Neuronal stem cell (in vitro differentiated cells): ENCODE results near the gene MED7.

Experiments used
- DNase-seq: peaks from one replicate; pipeline ENCODE4 v3.0.0-alpha.2; 2013; ENCODE audit warnings: low spot score
- H2AFZ ChIP-seq: one replicate; pipeline ENCODE4 v1.6.1; 2013; ENCODE audit warnings: mild to moderate bottlenecking, low read length, inconsistent platforms
- H2AK5ac ChIP-seq: 2 replicates; pipeline ENCODE4 v1.6.1; 2013; ENCODE audit warnings: low read depth, mild to moderate bottlenecking, inconsistent platforms, low read length, moderate library complexity, mixed read lengths
- H2BK120ac ChIP-seq: 2 replicates; pipeline ENCODE4 v1.6.1; 2013; ENCODE audit warnings: low read depth, mild to moderate bottlenecking, inconsistent platforms, low read length, moderate library complexity, mixed read lengths
- H2BK12ac ChIP-seq: one replicate; pipeline ENCODE4 v1.6.1; 2013; ENCODE audit warnings: low read length, inconsistent platforms
- H2BK15ac ChIP-seq: 2 replicates; pipeline ENCODE4 v1.6.1; 2013; ENCODE audit warnings: mild to moderate bottlenecking, low read length, inconsistent platforms, mixed read lengths
- H2BK5ac ChIP-seq: one replicate; pipeline ENCODE4 v1.6.1; 2013; ENCODE audit warnings: inconsistent platforms, mild to moderate bottlenecking, low read length, moderate library complexity
- H3K14ac ChIP-seq: one replicate; pipeline ENCODE4 v1.6.1; 2013; ENCODE audit warnings: low read length, inconsistent platforms
- H3K18ac ChIP-seq: 2 replicates; pipeline ENCODE4 v1.6.1; 2013; ENCODE audit warnings: low read length, inconsistent platforms
- H3K23ac ChIP-seq: 2 replicates; pipeline ENCODE4 v1.6.1; 2013; ENCODE audit warnings: low read depth, mild to moderate bottlenecking, mixed read lengths, low read length, inconsistent platforms; ENCODE audit not compliant: poor library complexity
- H3K27ac ChIP-seq: replicated peaks from 3 replicates; pipeline ENCODE4 v1.5.1; 2013; ENCODE audit warnings: low read length, inconsistent platforms
- H3K27me3 ChIP-seq, 3 experiments: 2 replicates each; pipeline ENCODE4 v1.6.1; 2013; ENCODE audit warnings: low read length in 3 of 3, mild to moderate bottlenecking in 2 of 3, inconsistent platforms in 1 of 3, low read depth in 1 of 3, mixed read lengths in 1 of 3, moderate library complexity in 1 of 3; ENCODE audit not compliant: control insufficient read depth in 3 of 3, insufficient read depth in 3 of 3
- H3K36me3 ChIP-seq, 2 donors: replicated peaks in 1 of 2; 2 replicates each; pipeline ENCODE4 v1.6.1; 2013; ENCODE audit warnings: low read length in 2 of 2; ENCODE audit not compliant: control insufficient read depth in 2 of 2, insufficient read depth in 2 of 2
- H3K4ac ChIP-seq: 2 replicates; pipeline ENCODE4 v1.6.1; 2013; ENCODE audit warnings: inconsistent platforms, mild to moderate bottlenecking, low read length, moderate library complexity
- H3K4me1 ChIP-seq, 2 donors: 1 replicate in 1 of 2; 2 replicates in 1 of 2; pipeline ENCODE4 v1.6.1; 2013; ENCODE audit warnings: low read length in 2 of 2, low read depth in 1 of 2; ENCODE audit not compliant: control insufficient read depth in 2 of 2, insufficient read depth in 1 of 2
- H3K4me2 ChIP-seq: one replicate; pipeline ENCODE4 v1.6.1; 2013; ENCODE audit warnings: mild to moderate bottlenecking, low read length, inconsistent platforms; ENCODE audit not compliant: insufficient read depth, poor library complexity, severe bottlenecking
- H3K4me3 ChIP-seq, 2 donors: 2 replicates each; pipeline ENCODE4 v1.5.1; 2013; ENCODE audit warnings: low read length in 2 of 2, mild to moderate bottlenecking in 2 of 2, inconsistent platforms in 1 of 2, moderate library complexity in 1 of 2
- H3K79me1 ChIP-seq: one replicate; pipeline ENCODE4 v1.6.1; 2013; ENCODE audit warnings: low read depth, mild to moderate bottlenecking, inconsistent platforms, low read length, moderate library complexity
- H3K9ac ChIP-seq: one replicate; pipeline ENCODE4 v1.6.1; 2013; ENCODE audit warnings: mild to moderate bottlenecking, low read depth, low read length, inconsistent platforms; ENCODE audit not compliant: poor library complexity
- H3K9me3 ChIP-seq, 2 donors: replicated peaks in 1 of 2; 2 replicates each; pipeline versions ENCODE3 to v1.6.1; 2013; ENCODE audit warnings: low read length in 2 of 2, mild to moderate bottlenecking in 2 of 2, inconsistent platforms in 1 of 2, low read depth in 1 of 2, mixed read lengths in 1 of 2, moderate library complexity in 1 of 2; ENCODE audit not compliant: control insufficient read depth in 2 of 2, insufficient read depth in 1 of 2
- H4K8ac ChIP-seq: one replicate; pipeline ENCODE4 v1.6.1; 2013; ENCODE audit warnings: low read depth, mild to moderate bottlenecking, inconsistent platforms, low read length, moderate library complexity
- H4K91ac ChIP-seq: one replicate; pipeline ENCODE4 v1.6.1; 2013; ENCODE audit warnings: low read length, low read depth, mild to moderate bottlenecking, inconsistent platforms; ENCODE audit not compliant: poor library complexity
- WGBS, 2 donors: extraction: QIAGEN DNeasy Blood & Tissue Kit; methylation state at CpG; one replicate each; pipeline ENCODE4 v1.1.7; 2013; ENCODE audit warnings: missing lambda C conversion rate in 2 of 2, mixed read lengths in 1 of 2; ENCODE audit not compliant: insufficient read length in 2 of 2, insufficient replicate concordance in 1 of 2; ENCODE audit errors: extremely low coverage in 2 of 2; 5-methylcytosine and 5-hydroxymethylcytosine counted together

The MED7 gene

GRCh38 chr5:157172403-157172802, 29.7 kb upstream of the MED7 start:
- Histone ChIP-seq H3K27ac (no peak overlapping the region), H2AK5ac (no peak overlapping the region)

GRCh38 chr5:157168286-157168685, 25.6 kb upstream of the MED7 start:
- WGBS, 2 donors: no CpG with 5 or more reads among the region's 5 CpGs

More at GRCh38 chr5:157172403-157172802, 29.7 kb upstream of the MED7 start:
- no CpG with 5 or more reads among the region's 2 CpGs for WGBS, 2 donors
- Histone ChIP-seq H3K18ac (no peak overlapping the region), H3K4ac (no peak overlapping the region), H2AFZ (peak overlapping the region; percentile 37), H3K9me3 (no peaks in the 10 kb centered on the region), H3K36me3 (no peaks in the 10 kb centered on the region), H3K23ac (no peak overlapping the region), H3K4me3 (no peak overlapping the region), H3K9ac (no peak overlapping the region), H2BK120ac (no peak overlapping the region), H4K91ac (no peak overlapping the region), H2BK12ac (no peak overlapping the region), H3K4me2 (no peak overlapping the region), H3K27me3 (peaks cover 0 to 7% (median 0%) of the 10 kb centered on the region in 3 experiments), H3K79me1 (no peaks in the 10 kb centered on the region), H4K8ac (no peak overlapping the region), H3K14ac (no peak overlapping the region), H2BK15ac (no peak overlapping the region), H3K4me1 (peaks cover 0 to 2% of the 10 kb centered on the region in 2 donors), H2BK5ac (no peak overlapping the region)
- no peak for DNase-seq

GRCh38 chr5:157167214-157167621, 24.6 kb upstream of the MED7 start:
- Histone ChIP-seq H4K8ac (no peak overlapping the region), H3K4ac (no peak overlapping the region), H4K91ac (no peak overlapping the region), H3K14ac (no peak overlapping the region), H3K36me3 (no peaks in the 10 kb centered on the region), H3K4me3 (no peak overlapping the region), H2AK5ac (no peak overlapping the region), H3K4me2 (no peak overlapping the region), H3K4me1 (peaks cover 0 to 1% of the 10 kb centered on the region in 2 donors), H2BK120ac (no peak overlapping the region), H3K9ac (no peak overlapping the region), H2AFZ (no peak overlapping the region), H3K27me3 (peaks cover 0 to 2% (median 0%) of the 10 kb centered on the region in 3 experiments), H2BK15ac (no peak overlapping the region), H3K79me1 (no peaks in the 10 kb centered on the region), H3K27ac (no peak overlapping the region), H3K18ac (no peak overlapping the region), H2BK12ac (no peak overlapping the region), H3K9me3 (no peaks in the 10 kb centered on the region), H2BK5ac (no peak overlapping the region), H3K23ac (no peak overlapping the region)
- DNase-seq: no peak
- no CpG with 5 or more reads among the region's 4 CpGs for WGBS, 2 donors

More at GRCh38 chr5:157168286-157168685, 25.6 kb upstream of the MED7 start:
- Histone ChIP-seq H3K23ac (no peak overlapping the region), H3K18ac (no peak overlapping the region), H2BK120ac (no peak overlapping the region), H3K9me3 (no peaks in the 10 kb centered on the region), H2BK15ac (no peak overlapping the region), H4K91ac (no peak overlapping the region), H3K4me1 (peaks cover 0 to 2% of the 10 kb centered on the region in 2 donors), H2AFZ (no peak overlapping the region), H3K9ac (no peak overlapping the region), H3K4ac (no peak overlapping the region), H3K27me3 (peaks cover 0 to 2% (median 0%) of the 10 kb centered on the region in 3 experiments), H2BK5ac (no peak overlapping the region), H4K8ac (no peak overlapping the region), H3K27ac (no peak overlapping the region), H3K36me3 (no peaks in the 10 kb centered on the region), H3K4me2 (no peak overlapping the region), H3K14ac (no peak overlapping the region), H3K79me1 (no peaks in the 10 kb centered on the region), H3K4me3 (no peak overlapping the region), H2AK5ac (no peak overlapping the region), H2BK12ac (no peak overlapping the region)
- DNase-seq: no peak

- no peak for DNase-seq
- Histone ChIP-seq H3K4ac (no peak within 1 kb of the TSS), H3K27me3 (peaks cover 0 to 2% (median 0%) of the 10 kb centered on the region in 3 experiments), H3K23ac (no peak within 1 kb of the TSS), H3K9ac (no peak within 1 kb of the TSS), H3K18ac (no peak within 1 kb of the TSS), H2AK5ac (no peak within 1 kb of the TSS), H3K4me3 (no peak within 1 kb of the TSS), H2AFZ (no peak within 1 kb of the TSS), H3K79me1 (no peaks in the 10 kb centered on the region), H2BK15ac (no peak within 1 kb of the TSS), H2BK120ac (no peak within 1 kb of the TSS), H4K91ac (no peak within 1 kb of the TSS), H3K4me1 (no peaks in the 10 kb centered on the region), H3K14ac (no peak within 1 kb of the TSS), H3K9me3 (no peaks in the 10 kb centered on the region), H2BK5ac (no peak within 1 kb of the TSS), H3K27ac (no peak within 1 kb of the TSS), H2BK12ac (no peak within 1 kb of the TSS), H3K36me3 (no peaks in the 10 kb centered on the region), H4K8ac (no peak within 1 kb of the TSS), H3K4me2 (no peak within 1 kb of the TSS)
- no CpG with 5 or more reads among the region's 7 CpGs for WGBS, 2 donors
Observed at GRCh38 chr5:157166214-157167213, 23.8 kb upstream of the MED7 start, which contains the start of gene GARIN3. GARIN3 (minus strand) TSS chr5:157166264; CDS start chr5:157166168, 96 bp downstream.
